Measurements from ENCODE around the gene TRPM3. TPM values are rescaled to one million over a fixed set of nuclear protein-coding genes. Genes with fewer than 3 reads are reported as not detected.

TRPM3 gene
- total RNA-seq, 1 donor from 2014 or later: 0.15 TPM

GRCh38 chr9:70962761-70963440 lies 158.5 kb downstream of the TRPM3 start:
- H3K9me3 ChIP-seq: no peaks in the 10 kb centered on the region
- intact Hi-C loops (cut with DNase I): no loop called here
- no peak for TF ChIP-seq CTCF (IDR thresholded peaks at IDR 0.05)

GRCh38 chr9:70959366-70959765 lies 162.1 kb downstream of the TRPM3 start:
- no peak for DNase-seq
- Histone ChIP-seq H3K36me3 (no peaks in the 10 kb centered on the region), H3K4me3 (no peak overlapping the region), H3K9me3 (no peaks in the 10 kb centered on the region), H3K27me3 (ENCODE audit: low read depth) (no peaks in the 10 kb centered on the region), H3K27ac (no peak overlapping the region), H3K4me1 (no peaks in the 10 kb centered on the region)
- intact Hi-C loops (cut with DNase I): no loop called here
- no peak for ATAC-seq
- no peak for TF ChIP-seq CTCF (IDR thresholded peaks at IDR 0.05)

More at GRCh38 chr9:70962761-70963440, 158.5 kb downstream of the TRPM3 start:
- Histone ChIP-seq H3K4me1 (no peaks in the 10 kb centered on the region), H3K36me3 (no peaks in the 10 kb centered on the region), H3K27me3 (ENCODE audit: low read depth) (no peaks in the 10 kb centered on the region), H3K27ac (no peak overlapping the region), H3K4me3 (no peak overlapping the region)
- ATAC-seq (no peak), DNase-seq (no peak)

GRCh38 chr9:70954596-70955143 lies 166.8 kb downstream of the TRPM3 start:
- H3K4me1 ChIP-seq: no peaks in the 10 kb centered on the region
- ATAC-seq (no peak), DNase-seq (no peak)
- intact Hi-C loops (cut with DNase I): no loop called here
- H3K27ac ChIP-seq: peak overlapping the region; percentile 20
- H3K27me3 ChIP-seq (ENCODE audit: low read depth): no peaks in the 10 kb centered on the region
- no peak for TF ChIP-seq CTCF (IDR thresholded peaks at IDR 0.05)
- no peak overlapping the region for H3K4me3 ChIP-seq
- no peaks in the 10 kb centered on the region for H3K9me3 ChIP-seq
- no peaks in the 10 kb centered on the region for H3K36me3 ChIP-seq

- no peaks in the 10 kb centered on the region for H3K36me3 ChIP-seq
- no peak for TF ChIP-seq CTCF (IDR thresholded peaks at IDR 0.05)
- peak overlapping the region; percentile 68 for H3K27ac ChIP-seq
- no peak overlapping the region for H3K4me3 ChIP-seq
- H3K9me3 ChIP-seq: no peaks in the 10 kb centered on the region
- intact Hi-C loops (cut with DNase I): no loop called here
- H3K27me3 ChIP-seq (ENCODE audit: low read depth): no peaks in the 10 kb centered on the region
- peak; percentile 78 to 91 for ATAC-seq
- no peak for DNase-seq
- no peaks in the 10 kb centered on the region for H3K4me1 ChIP-seq
These were observed 167.3 kb downstream of the TRPM3 start for GRCh38 chr9:70954126-70954525.

- Histone ChIP-seq H3K4me3 (no peak overlapping the region), H3K9me3 (no peaks in the 10 kb centered on the region), H3K27ac (no peak overlapping the region), H3K27me3 (ENCODE audit: low read depth) (no peaks in the 10 kb centered on the region), H3K4me1 (no peaks in the 10 kb centered on the region), H3K36me3 (no peaks in the 10 kb centered on the region)
- intact Hi-C loops (cut with DNase I): no loop called here
- DNase-seq (no peak), ATAC-seq (no peak)
- TF ChIP-seq CTCF (IDR thresholded peaks at IDR 0.05): no peak
These were observed 169.4 kb downstream of the TRPM3 start for GRCh38 chr9:70951749-70952727.
